ENCODE data around the gene CENPO. TPM values are rescaled to one million over a fixed set of nuclear protein-coding genes. Genes with fewer than 3 reads are reported as not detected.

CENPO gene
- total and polyA plus RNA-seq, 8 donors: 9.9 to 33.2 (median 20.0) TPM

- Histone ChIP-seq H3K4me1 (no peaks in the 10 kb centered on the region), H3K4me3 (no peak overlapping the region), H3K27me3 (no peaks in the 10 kb centered on the region), H3K9me3 (no peaks in the 10 kb centered on the region), H3K36me3 (peaks cover 0 to 63% of the 10 kb centered on the region in 2 donors), H3K27ac (no peak overlapping the region)
- DNase-seq (no peak), ATAC-seq (no peak)
- no peak for TF ChIP-seq CTCF (IDR thresholded peaks at IDR 0.05)
- intact Hi-C loops (cut with DNase I): no loop called here
Measured at GRCh38 chr2:24816884-24817283, 23.7 kb downstream of the CENPO start.

- peak in 1 of 4 donors; percentile 39 for DNase-seq
- peaks cover 0 to 71% of the 10 kb centered on the region in 2 donors for H3K36me3 ChIP-seq
- intact Hi-C loops (cut with DNase I): no loop called here
- ATAC-seq: no peak
- no peaks in the 10 kb centered on the region for H3K9me3 ChIP-seq
- H3K4me1 ChIP-seq: no peaks in the 10 kb centered on the region
- H3K27ac ChIP-seq: no peak overlapping the region
- H3K4me3 ChIP-seq: no peak overlapping the region
- H3K27me3 ChIP-seq: no peaks in the 10 kb centered on the region
- TF ChIP-seq CTCF (IDR thresholded peaks at IDR 0.05): no peak
Measured at GRCh38 chr2:24818721-24819167, 25.5 kb downstream of the CENPO start.

- Histone ChIP-seq H3K27ac (no peak overlapping the region), H3K4me3 (no peak overlapping the region), H3K36me3 (peaks cover 0 to 75% of the 10 kb centered on the region in 2 donors), H3K4me1 (no peaks in the 10 kb centered on the region), H3K9me3 (no peaks in the 10 kb centered on the region), H3K27me3 (no peaks in the 10 kb centered on the region)
- intact Hi-C loops (cut with DNase I): loop anchor here in 1 of 2 donors (10.0 kb wide), 1 partner anchor 405 kb away; no protein-coding TSS in a partner anchor
- ATAC-seq (no peak), DNase-seq (peak in 1 of 4 donors; percentile 50)
- TF ChIP-seq CTCF (IDR thresholded peaks at IDR 0.05): no peak
Measured at GRCh38 chr2:24819442-24820174, 26.4 kb downstream of the CENPO start.

GRCh38 chr2:24820175-24820513 is 26.9 kb downstream of the CENPO start:
- Histone ChIP-seq H3K27me3 (no peaks in the 10 kb centered on the region), H3K9me3 (no peaks in the 10 kb centered on the region), H3K4me3 (no peak overlapping the region), H3K36me3 (peaks cover 0 to 72% of the 10 kb centered on the region in 2 donors), H3K4me1 (no peaks in the 10 kb centered on the region), H3K27ac (no peak overlapping the region)
- TF ChIP-seq CTCF (IDR thresholded peaks at IDR 0.05): no peak
- intact Hi-C loops (cut with DNase I): loop anchor here in 1 of 2 donors (10.0 kb wide), 1 partner anchor 405 kb away; no protein-coding TSS in a partner anchor
- no peak for ATAC-seq
- DNase-seq: peak in 1 of 4 donors; percentile 36

GRCh38 chr2:24820598-24821432 is 27.6 kb downstream of the CENPO start:
- no peaks in the 10 kb centered on the region for H3K27me3 ChIP-seq
- H3K4me3 ChIP-seq: no peak overlapping the region
- intact Hi-C loops (cut with DNase I): loop anchor here in 1 of 2 donors (10.0 kb wide), 1 partner anchor 406 kb away; no protein-coding TSS in a partner anchor
- DNase-seq (peak in 1 of 4 donors; percentile 17), ATAC-seq (no peak)
- TF ChIP-seq CTCF (IDR thresholded peaks at IDR 0.05): no peak
- peaks cover 0 to 66% of the 10 kb centered on the region in 2 donors for H3K36me3 ChIP-seq
- H3K4me1 ChIP-seq: no peaks in the 10 kb centered on the region
- no peak overlapping the region for H3K27ac ChIP-seq
- H3K9me3 ChIP-seq: no peaks in the 10 kb centered on the region
